Endothelial cell of umbilical vein (primary cell): ENCODE results near the gene R3HDML. TPM values are rescaled to one million over a fixed set of nuclear protein-coding genes. Genes with fewer than 3 reads are reported as not detected.

Source experiments
- BruUV-seq: library from RNA; stranded (reverse); fragments of 400-500 nt; replicated peaks from 2 replicates; lab custom pipeline; 2021; lab: Mats Ljungman, UMichigan
- CTCF ChIA-PET: fragments of 300-600, 350-600 bp; sonication (Branson Sonifier 250); formaldehyde crosslinking; loops from one replicate; lab custom pipeline; 2021; ENCODE audit warnings: antibody characterized with exemption, inconsistent platforms; lab: Charles Lee
- POLR2A ChIA-PET: fragments of 300-600, 350-600 bp; sonication (Branson Sonifier 250); formaldehyde crosslinking; loops from one replicate; lab custom pipeline; 2021; ENCODE audit warnings: antibody characterized with exemption, inconsistent platforms; lab: Charles Lee
- DNase-seq: peaks from one replicate; pipeline ENCODE4 v3.0.0-alpha.2; 2011; ENCODE audit warnings: low read depth, low spot score
- FAIRE-seq: peaks from 2 replicates; lab custom pipeline; 2011; peaks lifted over from hg19 to GRCh38; lab: Jason Lieb, UNC
- H2AFZ ChIP-seq: 2 replicates; pipeline ENCODE4 v1.6.0; 2012; ENCODE audit warnings: low read depth, low read length, control low read depth, inconsistent platforms
- H3K27ac ChIP-seq: 2 replicates; pipeline ENCODE4 v1.5.1; 2011; ENCODE audit warnings: low read depth, mild to moderate bottlenecking, control low read depth, low read length, moderate library complexity; ENCODE audit not compliant: insufficient read depth
- H3K27me3 ChIP-seq, 2 experiments: 2 replicates each; pipeline versions ENCODE4 v1.6.0 to v1.6.1; 2011; ENCODE audit warnings: low read length in 2 of 2, mixed read lengths in 1 of 2; ENCODE audit not compliant: control insufficient read depth in 2 of 2, insufficient read depth in 2 of 2
- H3K36me3 ChIP-seq, 2 experiments: 2 replicates in 1 of 2; 3 replicates in 1 of 2; pipeline ENCODE4 v1.5.1; 2011; ENCODE audit warnings: low read length in 2 of 2, mild to moderate bottlenecking in 1 of 2, moderate library complexity in 1 of 2; ENCODE audit not compliant: control insufficient read depth in 2 of 2, insufficient read depth in 2 of 2; ENCODE audit errors: extremely low read depth in 1 of 2
- H3K4me1 ChIP-seq: 3 replicates; pipeline ENCODE4 v1.5.1; 2011; ENCODE audit warnings: mild to moderate bottlenecking, low read length; ENCODE audit not compliant: control insufficient read depth, insufficient read depth; ENCODE audit errors: extremely low read depth
- H3K4me2 ChIP-seq: 2 replicates; pipeline ENCODE4 v1.6.1; 2011; ENCODE audit warnings: low read length, control low read depth, mixed read lengths; ENCODE audit not compliant: insufficient read depth
- H3K4me3 ChIP-seq, 3 experiments: fragments of 200-600 bp in 1 of 3; sonication (generic), shearing (Covaris generic) in 1 of 3; replicated peaks in 1 of 3; 2 replicates each; pipeline ENCODE4 v1.5.1; 2011 to 2016; ENCODE audit warnings: control low read depth in 3 of 3, low read length in 3 of 3, mild to moderate bottlenecking in 2 of 3, inconsistent platforms in 1 of 3, low read depth in 1 of 3, moderate library complexity in 1 of 3; ENCODE audit not compliant: insufficient read depth in 1 of 3
- H3K79me2 ChIP-seq: 2 replicates; pipeline ENCODE4 v1.6.0; 2012; ENCODE audit warnings: low read length, inconsistent platforms; ENCODE audit not compliant: control insufficient read depth, insufficient read depth
- H3K9ac ChIP-seq: replicated peaks from 2 replicates; pipeline ENCODE3; 2011; ENCODE audit warnings: low read length, control low read depth; ENCODE audit not compliant: insufficient read depth; ENCODE audit errors: extremely low read depth
- H3K9me1 ChIP-seq: replicated peaks from 3 replicates; pipeline ENCODE4 v1.6.0; 2011; ENCODE audit warnings: mild to moderate bottlenecking, low read length; ENCODE audit not compliant: control insufficient read depth, insufficient read depth; ENCODE audit errors: extremely low read depth
- H3K9me3 ChIP-seq: replicated peaks from 2 replicates; pipeline ENCODE4 v1.5.1; 2012; ENCODE audit warnings: low read length, inconsistent platforms; ENCODE audit not compliant: control insufficient read depth, insufficient read depth
- H4K20me1 ChIP-seq: replicated peaks from 2 replicates; pipeline ENCODE3; 2011; ENCODE audit warnings: mild to moderate bottlenecking, low read length; ENCODE audit not compliant: control insufficient read depth, insufficient read depth; ENCODE audit errors: extremely low read depth
- EZH2 ChIP-seq: IDR thresholded peaks from 2 replicates; pipeline ENCODE4 v1.6.1; 2012; ENCODE audit warnings: borderline replicate concordance, low read depth, mild to moderate bottlenecking, moderate library complexity, low read length, inconsistent platforms; ENCODE audit not compliant: severe bottlenecking
- FOS ChIP-seq: IDR thresholded peaks from 2 replicates; pipeline ENCODE4 v1.6.1; 2011; ENCODE audit warnings: mild to moderate bottlenecking, low read length, moderate library complexity, borderline replicate concordance; ENCODE audit not compliant: insufficient read depth
- GATA2 ChIP-seq: IDR thresholded peaks from 2 replicates; pipeline ENCODE4 v1.7.0; 2011; ENCODE audit warnings: low read depth, mild to moderate bottlenecking, moderate library complexity, mixed read lengths, low read length; ENCODE audit not compliant: insufficient read length, insufficient read depth
- JUN ChIP-seq: IDR thresholded peaks from 2 replicates; pipeline ENCODE4 v1.6.1; 2011; ENCODE audit warnings: borderline replicate concordance, low read depth; ENCODE audit not compliant: insufficient read length, insufficient read depth
- MYC ChIP-seq: IDR thresholded peaks from one replicate; pipeline ENCODE4 v1.6.1; 2011; ENCODE audit warnings: mild to moderate bottlenecking, low read depth, low read length
- POLR2A ChIP-seq: IDR thresholded peaks from 2 replicates; pipeline ENCODE4 v1.6.1; 2012; ENCODE audit warnings: low read depth, mild to moderate bottlenecking, control low read depth, low read length
- POLR2AphosphoS5 ChIP-seq: IDR thresholded peaks from 2 replicates; pipeline ENCODE4 v1.6.1; 2012; ENCODE audit warnings: low read depth, mild to moderate bottlenecking, control low read depth, low read length, moderate library complexity; ENCODE audit not compliant: insufficient read depth
- dilution Hi-C: fragments of 300-500 bp; cut with MboI; formaldehyde crosslinking; loops from one replicate; pipeline ENCODE4 v1.15.0; 2019; ENCODE audit warnings: low sequenced_read_pairs; ENCODE audit not compliant: extremely low pct_ligation_motif_present
- intact Hi-C: fragments of 100-400 bp; cut with micrococcal nuclease; formaldehyde crosslinking; loops from one replicate; pipeline ENCODE4 v1.10.0; 2022
- polyA plus RNA-seq, 4 experiments: library from polyadenylated mRNA; depleted of rRNA in 3 of 4; stranded (reverse) in 3 of 4; unstranded in 1 of 4; fragments of >200 nt; gene quantifications; 2 replicates each; pipeline versions ENCODE4 v1.2.1 to v1.2.3, GENCODE V29; 2011 to 2012; ENCODE audit warnings: missing spikeins in 1 of 4
- total RNA-seq: library from RNA; stranded (reverse); gene quantifications from 2 replicates; pipeline ENCODE4 v1.2.3, GENCODE V29; 2021
- TF ChIP-seq, protein P1 (sequence below): IDR thresholded peaks from 2 replicates; pipeline ENCODE4 v1.6.1; 2011; ENCODE audit not compliant: insufficient read depth, insufficient read length
- TF ChIP-seq, protein P2 (sequence below), 2 donors: IDR thresholded peaks; 1 replicate in 1 of 2; 2 replicates in 1 of 2; pipeline ENCODE4 v1.5.1; 2011; ENCODE audit warnings: low read length in 2 of 2, mild to moderate bottlenecking in 2 of 2, moderate library complexity in 2 of 2, control low read depth in 1 of 2, inconsistent platforms in 1 of 2, low read depth in 1 of 2; ENCODE audit not compliant: insufficient read depth in 1 of 2; ENCODE audit errors: extremely low read depth in 1 of 2

Gene R3HDML
- total and polyA plus RNA-seq, 2 donors (not counting 3 experiments of a cell fraction or from before 2014, with no cell fraction given): not detected

DNA sequence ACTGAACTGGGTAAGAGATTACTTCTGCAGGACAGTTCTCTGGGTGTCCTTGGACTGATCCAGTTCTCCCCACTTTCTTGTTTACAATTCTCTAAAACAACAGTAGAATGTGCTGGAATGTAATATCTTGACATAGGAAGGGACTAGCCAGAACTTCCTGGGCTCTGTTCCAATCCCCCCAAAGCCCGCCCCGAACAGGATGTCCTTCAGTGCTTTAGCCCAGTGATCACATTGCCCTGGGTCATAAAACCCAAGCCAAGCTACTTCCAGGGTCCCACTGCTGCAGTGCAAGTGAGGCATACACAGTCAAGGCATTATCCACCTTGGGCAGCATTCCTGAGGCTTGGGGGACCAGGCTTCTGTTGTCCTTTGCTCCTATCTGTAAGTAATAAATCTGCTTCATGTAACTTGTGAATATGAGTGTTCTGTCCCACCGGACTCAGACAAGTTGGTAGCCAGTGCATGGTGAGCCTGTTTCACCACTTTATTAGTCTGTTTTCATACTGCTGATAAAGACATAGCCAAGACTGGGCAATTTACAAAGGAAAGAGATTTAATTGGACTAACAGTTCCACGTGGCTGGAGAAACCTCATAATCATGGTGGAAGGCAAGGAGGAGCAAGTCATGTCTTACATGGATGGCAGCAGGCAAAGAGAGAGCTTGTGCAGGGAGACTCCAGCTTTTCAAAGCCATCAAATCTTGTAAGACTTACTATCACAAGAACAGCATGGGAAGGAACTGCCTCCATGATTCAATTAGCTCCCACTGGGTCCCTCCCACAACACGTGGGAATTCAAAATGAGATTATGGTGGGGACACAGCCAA is 49.4 kb upstream of the R3HDML start:
- intact Hi-C loops: no loop called here
- Histone ChIP-seq H2AFZ (no peak overlapping the region), H3K27ac (no peak overlapping the region), H4K20me1 (no peaks in the 10 kb centered on the region), H3K4me1 (no peaks in the 10 kb centered on the region), H3K4me2 (no peak overlapping the region), H3K36me3 (no peaks in the 10 kb centered on the region), H3K79me2 (no peaks in the 10 kb centered on the region), H3K4me3 (no peak overlapping the region), H3K9me3 (no peaks in the 10 kb centered on the region), H3K9me1 (no peaks in the 10 kb centered on the region), H3K27me3 (no peaks in the 10 kb centered on the region), H3K9ac (no peak overlapping the region)
- ChIA-PET CTCF (interaction anchor here (0.9 kb wide), 1 partner anchor 23 kb away, joined by 3 read pairs; the partner anchor contains the start of gene FITM2), POLR2A (no interaction called here)
- dilution Hi-C loops: no loop called here
- TF ChIP-seq POLR2AphosphoS5: no peak
- no peak for TF ChIP-seq POLR2A
- no peak for TF ChIP-seq FOS
- no peak for TF ChIP-seq JUN
- TF ChIP-seq MYC: no peak
- FAIRE-seq: no peak
- no peak for DNase-seq
- BruUV-seq: no TSS peak

DNA sequence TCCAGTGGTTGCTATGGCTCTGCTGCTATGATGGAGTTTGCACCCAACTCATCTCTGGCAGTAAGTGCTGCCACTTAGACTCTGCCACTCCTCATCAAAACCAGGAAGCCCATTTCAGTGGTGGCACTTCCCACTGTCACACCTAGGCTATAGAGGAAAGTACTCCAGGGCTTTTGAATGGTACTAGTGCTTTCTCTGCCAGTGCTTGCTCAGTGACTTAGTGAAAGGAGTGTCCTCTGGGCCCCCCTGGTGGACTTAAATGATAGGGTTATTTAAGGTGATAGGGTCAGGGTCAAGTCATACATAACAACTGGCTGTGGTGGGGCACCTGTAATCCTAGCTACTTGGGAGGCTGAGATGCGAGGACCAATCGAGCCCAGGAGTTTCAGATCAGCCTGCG is 48.6 kb upstream of the R3HDML start:
- H3K4me1 ChIP-seq: no peaks in the 10 kb centered on the region
- intact Hi-C loops: no loop called here

More for the DNA sequence above, 48.6 kb upstream of the R3HDML start:
- H3K9ac ChIP-seq: no peak overlapping the region
- H3K36me3 ChIP-seq: no peaks in the 10 kb centered on the region
- no peak overlapping the region for H3K27ac ChIP-seq
- H3K27me3 ChIP-seq: no peaks in the 10 kb centered on the region
- FAIRE-seq (no peak), DNase-seq (no peak)
- H3K9me1 ChIP-seq: no peaks in the 10 kb centered on the region
- H3K4me2 ChIP-seq: no peak overlapping the region
- dilution Hi-C loops: no loop called here
- no peak overlapping the region for H3K4me3 ChIP-seq
- ChIA-PET CTCF (no interaction called here), POLR2A (no interaction called here)
- H4K20me1 ChIP-seq: no peaks in the 10 kb centered on the region
- no peaks in the 10 kb centered on the region for H3K79me2 ChIP-seq
- no TSS peak for BruUV-seq
- H2AFZ ChIP-seq: no peak overlapping the region
- no peak for TF ChIP-seq FOS
- TF ChIP-seq, protein P1, sequence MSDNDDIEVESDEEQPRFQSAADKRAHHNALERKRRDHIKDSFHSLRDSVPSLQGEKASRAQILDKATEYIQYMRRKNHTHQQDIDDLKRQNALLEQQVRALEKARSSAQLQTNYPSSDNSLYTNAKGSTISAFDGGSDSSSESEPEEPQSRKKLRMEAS: no peak
- TF ChIP-seq MYC: no peak
- TF ChIP-seq POLR2A: no peak
- no peak for TF ChIP-seq EZH2
- TF ChIP-seq, protein P2, sequence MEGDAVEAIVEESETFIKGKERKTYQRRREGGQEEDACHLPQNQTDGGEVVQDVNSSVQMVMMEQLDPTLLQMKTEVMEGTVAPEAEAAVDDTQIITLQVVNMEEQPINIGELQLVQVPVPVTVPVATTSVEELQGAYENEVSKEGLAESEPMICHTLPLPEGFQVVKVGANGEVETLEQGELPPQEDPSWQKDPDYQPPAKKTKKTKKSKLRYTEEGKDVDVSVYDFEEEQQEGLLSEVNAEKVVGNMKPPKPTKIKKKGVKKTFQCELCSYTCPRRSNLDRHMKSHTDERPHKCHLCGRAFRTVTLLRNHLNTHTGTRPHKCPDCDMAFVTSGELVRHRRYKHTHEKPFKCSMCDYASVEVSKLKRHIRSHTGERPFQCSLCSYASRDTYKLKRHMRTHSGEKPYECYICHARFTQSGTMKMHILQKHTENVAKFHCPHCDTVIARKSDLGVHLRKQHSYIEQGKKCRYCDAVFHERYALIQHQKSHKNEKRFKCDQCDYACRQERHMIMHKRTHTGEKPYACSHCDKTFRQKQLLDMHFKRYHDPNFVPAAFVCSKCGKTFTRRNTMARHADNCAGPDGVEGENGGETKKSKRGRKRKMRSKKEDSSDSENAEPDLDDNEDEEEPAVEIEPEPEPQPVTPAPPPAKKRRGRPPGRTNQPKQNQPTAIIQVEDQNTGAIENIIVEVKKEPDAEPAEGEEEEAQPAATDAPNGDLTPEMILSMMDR (IDR thresholded peaks at IDR 0.05; ENCODE audit: extremely low read depth in 1 of 2, insufficient read depth in 1 of 2, low read depth in 1 of 2, low read length in 2 of 2): no peak
- TF ChIP-seq GATA2: no peak
- no peak for TF ChIP-seq POLR2AphosphoS5
- H3K9me3 ChIP-seq: no peaks in the 10 kb centered on the region
